Breast epithelium (tissue), 3 donors: ENCODE data around the gene UQCC5.

Experiments
- CTCF ChIP-seq, 3 donors: fragments of 450-650 bp; IDR thresholded peaks; one replicate each; pipeline ENCODE4 v1.5.1; 2016 to 2017; ENCODE audit warnings: antibody characterized with exemption in 3 of 3, mild to moderate bottlenecking in 3 of 3, moderate library complexity in 3 of 3
- POLR2A ChIP-seq: fragments of 450-650 bp; IDR thresholded peaks from one replicate; pipeline ENCODE4 v1.6.1; 2016; ENCODE audit warnings: antibody characterized with exemption, mild to moderate bottlenecking, moderate library complexity

- TF ChIP-seq POLR2A (no peak), CTCF (IDR thresholded peaks at IDR 0.05) (no peak)
Observed at GRCh38 chr3:52495777-52496602, 40.4 kb upstream of the UQCC5 start.
